OCI-LY3 (cell line): ENCODE measurements around the gene KIR2DL3.

Experiments
- CTCF ChIP-seq: fragments of 200-600, 300-600 bp; sonication (generic); IDR thresholded peaks from 2 replicates; pipeline ENCODE4 v1.5.1; 2014; ENCODE audit warnings: antibody characterized with exemption, low read length, low read depth
- EZH2phosphoT487 ChIP-seq: fragments of 200-600 bp; shearing (Covaris generic); IDR thresholded peaks from 2 replicates; pipeline ENCODE4 v1.6.1; 2018; ENCODE audit warnings: antibody characterized with exemption, mixed run types, low read depth

- TF ChIP-seq EZH2phosphoT487 (no peak), CTCF (no peak)
Observed at GRCh38 chr19:54691582-54692297, 46.6 kb upstream of the KIR2DL3 start.
